Neural progenitor cell (in vitro differentiated cells): ENCODE results near the gene CHKA. TPM values are rescaled to one million over a fixed set of nuclear protein-coding genes. Genes with fewer than 3 reads are reported as not detected.

ENCODE experiments used
- DNase-seq: peaks from one replicate; pipeline ENCODE4 v3.0.0-alpha.2; 2016; ENCODE audit warnings: low spot score
- H2AFZ ChIP-seq: fragments of 200-600 bp; sonication (generic); replicated peaks from 2 replicates; pipeline ENCODE4 v1.6.1; 2016; ENCODE audit warnings: antibody characterized with exemption
- H3F3A ChIP-seq: fragments of 200-600 bp; sonication (generic); 2 replicates; pipeline ENCODE4 v1.6.1; 2016; ENCODE audit warnings: antibody characterized with exemption, low read depth
- H3K27ac ChIP-seq: fragments of 200-600 bp; sonication (generic); 2 replicates; pipeline ENCODE4 v1.5.1; 2016; ENCODE audit warnings: mild to moderate bottlenecking
- H3K27me3 ChIP-seq: fragments of 200-600 bp; sonication (generic); 2 replicates; pipeline ENCODE4 v1.6.1; 2016; ENCODE audit warnings: mild to moderate bottlenecking, moderate library complexity
- H3K36me3 ChIP-seq: fragments of 200-600 bp; sonication (generic); 2 replicates; pipeline ENCODE4 v1.5.1; 2016
- H3K4me1 ChIP-seq: fragments of 200-600 bp; sonication (generic); 2 replicates; pipeline ENCODE4 v1.6.1; 2016; ENCODE audit warnings: mixed run types
- H3K4me2 ChIP-seq: fragments of 200-600 bp; sonication (generic); 2 replicates; pipeline ENCODE4 v1.6.1; 2016
- H3K4me3 ChIP-seq: fragments of 200-600 bp; sonication (generic); 2 replicates; pipeline ENCODE4 v1.5.1; 2016
- H3K79me2 ChIP-seq: fragments of 200-600 bp; sonication (generic); 2 replicates; pipeline ENCODE4 v1.6.1; 2016; ENCODE audit warnings: low read depth
- H3K9ac ChIP-seq: fragments of 200-600 bp; sonication (generic); 2 replicates; pipeline ENCODE4 v1.6.1; 2016
- H3K9me3 ChIP-seq: fragments of 200-600 bp; sonication (generic); 2 replicates; pipeline ENCODE4 v1.5.1; 2016; ENCODE audit warnings: low read depth
- H4K20me1 ChIP-seq: fragments of 200-600 bp; sonication (generic); 2 replicates; pipeline ENCODE4 v1.6.1; 2016; ENCODE audit warnings: low read depth
- H3K27ac Mint-ChIP-seq: 3 replicates; pipeline ENCODE4 v1.8.0; 2021; ENCODE audit warnings: mixed read lengths
- H3K27me3 Mint-ChIP-seq: 2 replicates; pipeline ENCODE4 v1.8.0; 2022; ENCODE audit warnings: low read depth, mild to moderate bottlenecking, inconsistent platforms, moderate library complexity, mixed read lengths; ENCODE audit not compliant: insufficient read depth
- H3K36me3 Mint-ChIP-seq: 3 replicates; pipeline ENCODE4 v1.8.0; 2021; ENCODE audit warnings: mixed read lengths
- H3K4me1 Mint-ChIP-seq: 3 replicates; pipeline ENCODE4 v1.8.0; 2021; ENCODE audit warnings: mixed read lengths
- H3K4me3 Mint-ChIP-seq: 3 replicates; pipeline ENCODE4 v1.8.0; 2021; ENCODE audit warnings: mild to moderate bottlenecking, moderate library complexity, mixed read lengths
- H3K9me3 Mint-ChIP-seq: 3 replicates; pipeline ENCODE4 v1.8.0; 2020; ENCODE audit warnings: mixed read lengths
- CTCF ChIP-seq: fragments of 200-600 bp; sonication (generic); IDR thresholded peaks from 2 replicates; pipeline ENCODE4 v1.5.1; 2017; ENCODE audit warnings: antibody characterized with exemption, mild to moderate bottlenecking
- EZH2 ChIP-seq: fragments of 200-600 bp; sonication (generic); IDR thresholded peaks from 2 replicates; pipeline ENCODE4 v1.6.1; 2017; ENCODE audit warnings: antibody characterized with exemption, mild to moderate bottlenecking, moderate library complexity
- EZH2phosphoT487 ChIP-seq: fragments of 200-600 bp; sonication (generic); IDR thresholded peaks from 2 replicates; pipeline ENCODE4 v1.6.1; 2017; ENCODE audit warnings: antibody characterized with exemption
- total RNA-seq: library from RNA; depleted of rRNA; stranded (reverse); fragments of >200 nt; gene quantifications from 2 replicates; pipeline ENCODE4 v1.2.3, GENCODE V29; 2015; ENCODE audit warnings: low replicate concordance

Gene CHKA
- total RNA-seq, 1 donor from 2014 or later, result 36.8 TPM

GRCh38 chr11:68090287-68090686 lies 30.9 kb downstream of the CHKA start:
- H3K4me3 Mint-ChIP-seq, result no peak overlapping the region
- H3K9me3 Mint-ChIP-seq, result no peaks in the 10 kb centered on the region
- peaks cover 4% of the 10 kb centered on the region for H3K4me1 ChIP-seq
- no peaks in the 10 kb centered on the region for H3K27me3 ChIP-seq
- H3K4me2 ChIP-seq, result no peak overlapping the region
- H3K36me3 ChIP-seq, result no peaks in the 10 kb centered on the region
- no peaks in the 10 kb centered on the region for H3K9me3 ChIP-seq
- no peak overlapping the region for H3K27ac Mint-ChIP-seq
- no peaks in the 10 kb centered on the region for H4K20me1 ChIP-seq
- no peak for DNase-seq
- H3K9ac ChIP-seq, result no peak overlapping the region
- H3F3A ChIP-seq, result no peaks in the 10 kb centered on the region
- no peak for TF ChIP-seq CTCF
- no peak for TF ChIP-seq EZH2
- TF ChIP-seq EZH2phosphoT487, result no peak
- no peak overlapping the region for H3K27ac ChIP-seq
- H3K79me2 ChIP-seq, result peaks cover 9% of the 10 kb centered on the region
- H3K4me3 ChIP-seq, result no peak overlapping the region
- peaks cover 21% of the 10 kb centered on the region for H3K4me1 Mint-ChIP-seq
- no peaks in the 10 kb centered on the region for H3K27me3 Mint-ChIP-seq
- peaks cover 11% of the 10 kb centered on the region for H3K36me3 Mint-ChIP-seq
- no peak overlapping the region for H2AFZ ChIP-seq

- Histone ChIP-seq H3K9ac (no peak overlapping the region), H3F3A (peaks cover 6% of the 10 kb centered on the region), H3K4me2 (no peak overlapping the region), H3K27ac (no peak overlapping the region), H3K4me3 (no peak overlapping the region), H3K27me3 (no peaks in the 10 kb centered on the region), H2AFZ (no peak overlapping the region), H3K4me1 (peaks cover 4% of the 10 kb centered on the region), H3K79me2 (peaks cover 13% of the 10 kb centered on the region), H3K9me3 (no peaks in the 10 kb centered on the region), H3K36me3 (no peaks in the 10 kb centered on the region), H4K20me1 (no peaks in the 10 kb centered on the region)
- TF ChIP-seq CTCF, result no peak
- Mint-ChIP-seq H3K9me3 (no peaks in the 10 kb centered on the region), H3K4me3 (no peak overlapping the region), H3K27ac (no peak overlapping the region), H3K27me3 (no peaks in the 10 kb centered on the region), H3K4me1 (peaks cover 21% of the 10 kb centered on the region), H3K36me3 (peaks cover 10% of the 10 kb centered on the region)
- DNase-seq, result no peak
Observed at GRCh38 chr11:68089679-68090078, 31.5 kb downstream of the CHKA start.

GRCh38 chr11:68083517-68083916 lies 37.7 kb downstream of the CHKA start:
- no peak overlapping the region for H2AFZ ChIP-seq
- no peaks in the 10 kb centered on the region for H3K9me3 ChIP-seq
- peaks cover 7% of the 10 kb centered on the region for H3F3A ChIP-seq
- no peaks in the 10 kb centered on the region for H3K4me1 Mint-ChIP-seq
- no peak overlapping the region for H3K4me2 ChIP-seq
- H3K27ac Mint-ChIP-seq, result no peak overlapping the region
- H3K4me3 Mint-ChIP-seq, result no peak overlapping the region
- H3K36me3 ChIP-seq, result no peaks in the 10 kb centered on the region
- peaks cover 6% of the 10 kb centered on the region for H3K79me2 ChIP-seq
- H3K27me3 Mint-ChIP-seq, result no peaks in the 10 kb centered on the region
- no peak overlapping the region for H3K4me3 ChIP-seq
- H3K27me3 ChIP-seq, result no peaks in the 10 kb centered on the region
- DNase-seq, result no peak
- no peak overlapping the region for H3K27ac ChIP-seq
- TF ChIP-seq CTCF, result no peak
- no peak for TF ChIP-seq EZH2phosphoT487
- no peaks in the 10 kb centered on the region for H3K9me3 Mint-ChIP-seq
- H3K4me1 ChIP-seq, result no peaks in the 10 kb centered on the region
- peaks cover 20% of the 10 kb centered on the region for H3K36me3 Mint-ChIP-seq
- H4K20me1 ChIP-seq, result no peaks in the 10 kb centered on the region
- H3K9ac ChIP-seq, result no peak overlapping the region

GRCh38 chr11:68082481-68082880 lies 38.7 kb downstream of the CHKA start:
- H3K9ac ChIP-seq, result no peak overlapping the region
- H3K36me3 ChIP-seq, result no peaks in the 10 kb centered on the region
- Mint-ChIP-seq H3K4me3 (no peak overlapping the region), H3K27ac (no peak overlapping the region), H3K36me3 (peaks cover 23% of the 10 kb centered on the region), H3K27me3 (peaks cover 2% of the 10 kb centered on the region), H3K9me3 (no peaks in the 10 kb centered on the region), H3K4me1 (no peaks in the 10 kb centered on the region)
- no peaks in the 10 kb centered on the region for H3K4me1 ChIP-seq
- H3K79me2 ChIP-seq, result peaks cover 6% of the 10 kb centered on the region
- TF ChIP-seq CTCF (no peak), EZH2phosphoT487 (no peak), EZH2 (no peak)
- no peak for DNase-seq
- H3K27ac ChIP-seq, result no peak overlapping the region
- H3K4me3 ChIP-seq, result no peak overlapping the region
- H3K9me3 ChIP-seq, result no peaks in the 10 kb centered on the region
- H2AFZ ChIP-seq, result no peak overlapping the region
- no peaks in the 10 kb centered on the region for H4K20me1 ChIP-seq
- H3K27me3 ChIP-seq, result no peaks in the 10 kb centered on the region
- H3K4me2 ChIP-seq, result no peak overlapping the region
- H3F3A ChIP-seq, result peaks cover 7% of the 10 kb centered on the region
